Activated CD4-positive, alpha-beta T cell treated with anti-CD3 and anti-CD28 coated beads for 36 hours (primary cell): ENCODE measurements around the gene CHCHD3. TPM values are rescaled to one million over a fixed set of nuclear protein-coding genes. Genes with fewer than 3 reads are reported as not detected.

Source experiments
- ATAC-seq: fragments of 200-7000 bp; cut with Tn5 transposase; one replicate; pipeline ENCODE4 v1.10.0; 2021; ENCODE audit warnings: mild to moderate bottlenecking, moderate library complexity
- CTCF ChIA-PET: fragments of 350-600 bp; sonication (Branson Sonifier 250); formaldehyde crosslinking; loops from one replicate; lab custom pipeline; 2021; ENCODE audit warnings: antibody characterized with exemption; lab: Charles Lee
- POLR2A ChIA-PET: fragments of 350-600 bp; sonication (Branson Sonifier 250); formaldehyde crosslinking; loops from one replicate; lab custom pipeline; 2021; ENCODE audit warnings: antibody characterized with exemption, inconsistent platforms; lab: Charles Lee
- DNase-seq: peaks from one replicate; pipeline ENCODE4 v3.0.0-alpha.2; 2020
- H3K27ac Mint-ChIP-seq: one replicate; pipeline ENCODE4 v1.8.0; 2021; ENCODE audit warnings: mixed read lengths
- H3K27me3 Mint-ChIP-seq: one replicate; pipeline ENCODE4 v1.8.0; 2021; ENCODE audit warnings: mixed read lengths
- H3K36me3 Mint-ChIP-seq: one replicate; pipeline ENCODE4 v1.8.0; 2021; ENCODE audit warnings: low read depth, mixed read lengths
- H3K4me1 Mint-ChIP-seq: one replicate; pipeline ENCODE4 v1.8.0; 2021; ENCODE audit warnings: mixed read lengths
- H3K4me3 Mint-ChIP-seq: one replicate; pipeline ENCODE4 v1.8.0; 2021; ENCODE audit warnings: mild to moderate bottlenecking, moderate library complexity, mixed read lengths
- H3K9me3 Mint-ChIP-seq: one replicate; pipeline ENCODE4 v1.8.0; 2021; ENCODE audit warnings: low read depth, mixed read lengths
- intact Hi-C, 2 experiments: fragments of 100-400 bp; cut with DNase I in 1 of 2; cut with micrococcal nuclease in 1 of 2; formaldehyde crosslinking; loops; one replicate each; pipeline versions ENCODE4 v1.14.2 to v1.15.1; 2022 to 2024; cut with DNase I, micrococcal nuclease
- total RNA-seq, 2 experiments: library from RNA; stranded (reverse); gene quantifications; one replicate each; pipeline ENCODE4 v1.2.3, GENCODE V29; 2021

Gene CHCHD3
- total RNA-seq, 2 experiments from 2014 or later = 63.0 to 71.9 TPM

GRCh38 chr7:132998763-132999162, 83.1 kb downstream of the CHCHD3 start:
- Mint-ChIP-seq H3K4me1 (peaks cover 32% of the 10 kb centered on the region), H3K4me3 (no peak overlapping the region), H3K36me3 (peaks cover 3% of the 10 kb centered on the region), H3K27me3 (no peaks in the 10 kb centered on the region), H3K27ac (no peak overlapping the region), H3K9me3 (no peaks in the 10 kb centered on the region)
- DNase-seq (no peak), ATAC-seq (no peak)
- intact Hi-C loops = no loop called here
- POLR2A ChIA-PET = no interaction called here
- CTCF ChIA-PET = no interaction called here

- no peak for ATAC-seq
- intact Hi-C loops = no loop called here
- H3K27ac Mint-ChIP-seq = no peak overlapping the region
These were observed 84.4 kb downstream of the CHCHD3 start for GRCh38 chr7:132997505-132997904.

DNA sequence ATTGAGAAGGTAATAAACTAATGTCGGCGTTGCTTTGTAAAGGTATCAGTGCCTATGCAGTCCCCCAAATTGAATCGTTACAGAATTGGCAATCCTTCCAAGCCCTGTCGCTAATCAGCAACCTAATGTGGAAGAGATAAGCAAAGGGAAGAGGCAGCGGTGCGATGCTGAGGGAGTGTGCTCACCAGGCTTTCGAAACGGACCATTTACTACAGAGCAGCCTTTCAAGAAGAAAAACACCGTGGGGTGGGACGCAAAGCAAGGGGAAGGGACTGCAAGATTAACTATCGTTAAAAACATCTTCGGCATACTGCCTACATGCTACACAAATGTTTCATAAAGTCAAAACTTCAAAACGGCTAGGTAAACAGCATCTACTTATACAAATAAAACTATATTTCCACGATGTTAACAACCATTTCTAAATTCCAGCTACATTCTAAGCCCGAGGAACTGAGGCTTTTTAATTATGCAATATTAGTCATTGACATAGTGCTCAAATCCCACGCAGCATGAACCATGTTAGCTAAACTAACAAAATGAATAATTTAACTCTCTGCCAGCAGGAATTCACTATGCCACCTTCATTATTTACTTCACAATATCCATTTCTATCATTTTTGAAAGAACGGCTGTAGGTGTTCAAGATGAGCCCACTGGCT, 85.2 kb downstream of the CHCHD3 start:
- intact Hi-C loops = no loop called here
- no peak for DNase-seq
- Mint-ChIP-seq H3K4me3 (no peak overlapping the region), H3K9me3 (no peaks in the 10 kb centered on the region), H3K27ac (no peak overlapping the region), H3K36me3 (peaks cover 3% of the 10 kb centered on the region), H3K27me3 (no peaks in the 10 kb centered on the region), H3K4me1 (peaks cover 17% of the 10 kb centered on the region)
- no peak for ATAC-seq
- ChIA-PET POLR2A (no interaction called here), CTCF (interaction anchor here (0.5 to 0.7 kb wide), 2 partner anchors 32 to 1518 kb away, joined by 3 read pairs; no protein-coding TSS in a partner anchor)

More at GRCh38 chr7:132997505-132997904, 84.4 kb downstream of the CHCHD3 start:
- CTCF ChIA-PET = interaction anchor here (0.7 kb wide), 1 partner anchor 32 kb away, joined by 3 read pairs; no protein-coding TSS in a partner anchor
- DNase-seq = no peak
- Mint-ChIP-seq H3K27me3 (no peaks in the 10 kb centered on the region), H3K9me3 (no peaks in the 10 kb centered on the region), H3K4me1 (peaks cover 22% of the 10 kb centered on the region), H3K4me3 (no peak overlapping the region), H3K36me3 (peaks cover 3% of the 10 kb centered on the region)
- POLR2A ChIA-PET = no interaction called here

- DNase-seq (no peak), ATAC-seq (no peak)
- H3K36me3 Mint-ChIP-seq = peaks cover 3% of the 10 kb centered on the region
- intact Hi-C loops = no loop called here
- ChIA-PET CTCF (no interaction called here), POLR2A (no interaction called here)
- H3K4me1 Mint-ChIP-seq = peaks cover 7% of the 10 kb centered on the region
- no peaks in the 10 kb centered on the region for H3K27me3 Mint-ChIP-seq
- no peak overlapping the region for H3K4me3 Mint-ChIP-seq
- H3K9me3 Mint-ChIP-seq = no peaks in the 10 kb centered on the region
- H3K27ac Mint-ChIP-seq = no peak overlapping the region
These were observed 88.4 kb downstream of the CHCHD3 start for GRCh38 chr7:132993377-132994013.

- ChIA-PET CTCF (interaction anchor here (0.7 kb wide), 1 partner anchor 118 kb away, joined by 4 read pairs; no protein-coding TSS in a partner anchor), POLR2A (no interaction called here)
- ATAC-seq = no peak
- H3K27me3 Mint-ChIP-seq = no peaks in the 10 kb centered on the region
- H3K36me3 Mint-ChIP-seq = peaks cover 4% of the 10 kb centered on the region
- no peaks in the 10 kb centered on the region for H3K9me3 Mint-ChIP-seq
- no peak for DNase-seq
- peaks cover 6% of the 10 kb centered on the region for H3K4me1 Mint-ChIP-seq
- intact Hi-C loops = no loop called here
- no peak overlapping the region for H3K27ac Mint-ChIP-seq
- no peak overlapping the region for H3K4me3 Mint-ChIP-seq
These were observed 90.0 kb downstream of the CHCHD3 start for GRCh38 chr7:132991615-132992587.

DNA sequence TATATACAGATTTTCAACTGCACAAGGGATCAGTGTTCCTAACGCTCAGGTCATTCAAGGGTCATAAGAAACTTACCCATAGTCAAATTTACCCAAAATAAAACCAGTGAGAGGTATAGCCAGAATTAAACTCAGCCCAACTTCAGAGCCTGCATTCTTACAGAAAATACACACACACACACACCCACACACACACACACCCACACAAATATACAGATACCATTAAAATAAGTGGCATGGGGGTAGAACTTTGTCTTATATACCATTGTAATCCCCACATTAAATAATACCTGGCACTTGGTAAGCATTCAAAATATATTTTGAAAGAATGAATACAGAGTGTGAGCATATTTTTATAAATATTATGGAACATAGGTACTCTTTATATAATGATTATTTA, 93.8 kb downstream of the CHCHD3 start:
- Mint-ChIP-seq H3K4me1 (no peaks in the 10 kb centered on the region), H3K9me3 (no peaks in the 10 kb centered on the region), H3K27me3 (no peaks in the 10 kb centered on the region), H3K36me3 (peaks cover 6% of the 10 kb centered on the region), H3K27ac (no peak overlapping the region), H3K4me3 (no peak overlapping the region)
- DNase-seq (no peak), ATAC-seq (no peak)
- POLR2A ChIA-PET = no interaction called here
- CTCF ChIA-PET = no interaction called here
- intact Hi-C loops = no loop called here

DNA sequence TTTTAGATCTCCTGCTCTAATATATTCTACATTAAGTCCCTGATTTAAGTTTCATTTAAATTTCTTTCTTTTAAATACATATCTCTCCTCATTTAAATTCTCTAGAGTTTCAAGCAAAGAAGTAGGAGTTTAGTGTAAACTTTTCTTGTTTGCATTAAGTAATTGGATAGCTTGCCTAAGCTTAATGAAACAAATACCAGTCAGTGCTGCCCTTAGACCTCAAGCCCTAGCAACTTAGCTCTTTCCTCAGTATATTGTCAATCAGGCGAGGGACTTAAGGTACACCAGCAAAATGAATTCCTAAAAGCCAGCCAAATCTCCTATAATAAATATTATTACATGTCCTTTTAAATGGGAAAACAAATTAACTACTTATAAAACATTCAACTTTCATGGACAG, 101.5 kb downstream of the CHCHD3 start:
- H3K27ac Mint-ChIP-seq = no peak overlapping the region
- DNase-seq (no peak), ATAC-seq (no peak)
- peaks cover 9% of the 10 kb centered on the region for H3K36me3 Mint-ChIP-seq
- no peaks in the 10 kb centered on the region for H3K27me3 Mint-ChIP-seq
- no peaks in the 10 kb centered on the region for H3K9me3 Mint-ChIP-seq
- peaks cover 7% of the 10 kb centered on the region for H3K4me1 Mint-ChIP-seq
- ChIA-PET CTCF (no interaction called here), POLR2A (no interaction called here)
- no peak overlapping the region for H3K4me3 Mint-ChIP-seq
- intact Hi-C loops = no loop called here

GRCh38 chr7:132979524-132979923, 102.4 kb downstream of the CHCHD3 start:
- DNase-seq (no peak), ATAC-seq (no peak)
- Mint-ChIP-seq H3K9me3 (no peaks in the 10 kb centered on the region), H3K27ac (no peak overlapping the region), H3K4me1 (peaks cover 7% of the 10 kb centered on the region), H3K27me3 (no peaks in the 10 kb centered on the region), H3K36me3 (peaks cover 14% of the 10 kb centered on the region), H3K4me3 (no peak overlapping the region)
- intact Hi-C loops = no loop called here
- CTCF ChIA-PET = no interaction called here
- POLR2A ChIA-PET = no interaction called here

- CTCF ChIA-PET = interaction anchor here (1.3 kb wide), 1 partner anchor 86 kb away, joined by 3 read pairs; no protein-coding TSS in a partner anchor
- intact Hi-C loops = no loop called here
- POLR2A ChIA-PET = no interaction called here
- DNase-seq = no peak
- ATAC-seq = no peak
- H3K4me1 Mint-ChIP-seq = peaks cover 7% of the 10 kb centered on the region
- H3K27me3 Mint-ChIP-seq = no peaks in the 10 kb centered on the region
- H3K4me3 Mint-ChIP-seq = no peak overlapping the region
- peaks cover 27% of the 10 kb centered on the region for H3K36me3 Mint-ChIP-seq
- H3K27ac Mint-ChIP-seq = no peak overlapping the region
- H3K9me3 Mint-ChIP-seq = no peaks in the 10 kb centered on the region
These were observed 104.7 kb downstream of the CHCHD3 start for GRCh38 chr7:132977234-132977633.

DNA sequence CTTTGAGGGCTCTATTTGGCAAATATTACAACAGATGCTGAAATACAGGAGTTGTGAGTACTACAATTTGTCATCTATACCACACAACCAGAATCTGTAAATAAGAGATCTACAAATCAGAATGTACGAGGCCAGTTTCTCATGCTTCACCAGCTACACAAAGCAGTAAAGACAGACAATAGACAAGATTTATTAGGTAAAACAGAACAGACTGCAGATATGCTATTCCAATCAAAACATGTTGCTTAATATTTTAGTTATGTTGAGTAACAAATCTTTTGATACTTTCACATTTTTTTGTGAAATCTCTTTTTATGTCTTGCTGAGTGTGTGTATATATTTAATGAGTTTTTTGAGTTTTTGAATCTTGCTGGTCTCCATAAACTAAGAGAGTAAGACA, 109.1 kb downstream of the CHCHD3 start:
- intact Hi-C loops = no loop called here
- peaks cover 31% of the 10 kb centered on the region for H3K36me3 Mint-ChIP-seq
- ChIA-PET POLR2A (no interaction called here), CTCF (interaction anchor here (0.7 kb wide), 1 partner anchor 1143 kb away, joined by 3 read pairs; no protein-coding TSS in a partner anchor)
- no peak overlapping the region for H3K4me3 Mint-ChIP-seq
- DNase-seq = no peak
- H3K4me1 Mint-ChIP-seq = peaks cover 7% of the 10 kb centered on the region
- H3K27ac Mint-ChIP-seq = no peak overlapping the region
- ATAC-seq = no peak
- H3K27me3 Mint-ChIP-seq = no peaks in the 10 kb centered on the region
- no peaks in the 10 kb centered on the region for H3K9me3 Mint-ChIP-seq

- CTCF ChIA-PET = no interaction called here
- Mint-ChIP-seq H3K27me3 (no peaks in the 10 kb centered on the region), H3K4me3 (no peak overlapping the region), H3K27ac (no peak overlapping the region), H3K9me3 (no peaks in the 10 kb centered on the region), H3K4me1 (no peaks in the 10 kb centered on the region), H3K36me3 (peaks cover 29% of the 10 kb centered on the region)
- POLR2A ChIA-PET = no interaction called here
- intact Hi-C loops = no loop called here
- ATAC-seq (no peak), DNase-seq (no peak)
These were observed 111.6 kb downstream of the CHCHD3 start for GRCh38 chr7:132970257-132970656.
